Middle frontal gyrus (tissue), 1 donor: ENCODE measurements around the gene SIDT2.

ENCODE experiments used
- DNase-seq: peaks from one replicate; pipeline ENCODE4 v3.0.0-alpha.2; 2015; ENCODE audit warnings: low spot score; ENCODE audit errors: extremely low spot score

SIDT2 gene

DNA sequence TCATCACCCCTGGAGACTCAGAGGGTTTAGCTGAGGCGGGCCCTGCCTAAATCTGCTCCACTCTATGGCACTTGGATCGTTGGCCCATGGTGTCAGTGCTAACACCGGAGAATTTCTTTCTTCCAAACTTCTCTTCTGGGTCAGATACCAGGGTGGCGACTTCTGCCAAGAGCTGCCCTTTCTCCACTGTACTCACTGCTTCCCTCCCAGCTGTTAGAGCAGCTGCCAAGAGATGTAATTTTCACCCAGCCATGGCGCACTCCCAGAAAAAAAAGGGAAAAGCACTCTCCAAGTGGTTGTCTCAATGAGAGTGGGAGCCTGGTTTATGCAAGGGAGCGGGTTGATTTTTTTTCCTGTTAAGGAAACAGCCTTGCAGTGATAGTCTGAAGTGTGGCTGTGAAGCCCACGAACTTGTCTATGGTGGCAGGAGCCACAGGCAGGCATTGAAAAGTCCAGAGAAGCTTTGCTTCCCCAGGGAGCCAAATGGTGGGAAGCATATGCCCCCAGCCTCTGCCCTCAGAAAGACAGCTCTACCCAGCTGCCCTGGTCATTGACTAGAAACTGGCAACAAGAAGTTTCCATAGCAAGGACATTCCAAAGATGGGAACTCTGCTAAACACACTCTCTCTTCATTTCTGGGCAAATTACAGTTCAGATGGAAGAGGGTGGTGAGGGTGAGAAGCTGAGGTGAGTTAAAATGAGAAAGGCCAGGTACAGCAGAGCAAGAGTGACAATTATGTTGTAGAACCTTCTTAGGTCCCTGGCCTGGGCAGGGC, 42.6 kb downstream of the SIDT2 start:
- no peak for DNase-seq

DNA sequence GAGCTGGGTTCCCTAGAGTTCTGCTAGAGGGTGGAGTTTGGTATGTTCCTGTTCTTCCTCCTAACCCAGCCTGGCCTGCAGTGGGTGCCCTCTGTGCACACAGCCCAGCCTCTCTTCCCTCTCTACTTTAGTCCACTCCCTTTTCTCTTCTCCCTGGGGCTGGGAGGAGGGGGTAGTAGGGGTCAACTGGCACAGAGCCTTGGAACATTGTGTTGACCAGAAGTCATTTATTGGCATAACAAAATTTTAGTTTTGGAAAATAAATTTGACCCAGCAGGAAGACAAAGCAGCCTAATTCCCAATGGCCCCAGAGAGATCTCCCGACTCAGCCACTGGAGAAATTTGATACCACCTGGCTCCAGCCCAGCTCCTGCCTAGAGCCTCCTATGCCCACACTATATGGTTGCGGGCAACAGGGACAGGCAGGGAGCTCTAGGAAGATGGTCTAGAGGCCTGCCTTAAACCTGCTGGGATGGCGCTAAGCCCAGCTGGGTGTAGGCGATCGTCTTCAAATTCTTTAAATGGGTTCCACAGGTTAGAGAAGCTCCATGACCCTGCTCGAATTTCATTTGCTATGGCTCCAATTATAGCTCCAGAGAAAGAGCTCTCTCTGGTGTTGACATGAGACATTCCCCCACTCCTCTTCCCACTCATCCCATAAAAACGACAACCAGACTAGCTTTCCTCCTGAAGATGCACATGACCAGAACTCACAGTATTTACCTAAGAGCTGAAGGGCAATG, 43.4 kb downstream of the SIDT2 start:
- no peak for DNase-seq

DNA sequence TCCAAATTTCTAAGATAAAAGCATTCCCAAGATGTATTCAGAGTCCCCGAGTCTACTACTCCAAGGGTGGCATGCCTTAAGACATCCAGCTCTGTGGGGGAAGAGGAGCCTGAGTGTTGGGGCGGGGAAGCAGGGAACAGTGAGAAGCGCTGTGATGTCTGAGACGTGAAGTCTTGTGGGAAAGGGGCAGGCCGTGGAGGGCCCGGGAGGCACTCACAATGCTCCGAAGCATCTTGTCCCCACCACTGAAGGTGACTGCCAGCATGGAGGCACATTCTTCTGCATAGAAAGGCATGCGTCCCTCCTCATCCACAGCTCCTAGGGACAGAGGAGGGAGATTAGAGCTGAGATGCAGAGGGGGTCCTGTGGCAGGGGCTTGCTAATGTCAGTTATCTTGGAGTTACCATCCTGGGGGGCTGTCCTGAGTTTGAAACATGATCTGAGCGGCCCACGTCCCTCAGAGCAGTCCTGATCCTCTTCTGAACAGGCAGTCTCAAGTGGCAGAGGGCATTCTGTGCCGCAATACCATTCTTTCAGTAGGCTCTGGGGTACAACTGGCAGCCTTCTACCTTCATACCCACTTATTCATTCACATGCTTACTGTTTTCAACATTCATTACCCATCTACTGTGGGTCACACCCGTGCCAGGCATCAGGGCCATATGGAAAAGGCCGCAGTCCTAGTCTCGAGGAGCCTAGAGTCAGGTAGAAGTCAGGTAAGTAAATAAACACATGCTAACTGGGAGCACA, 44.6 kb downstream of the SIDT2 start:
- no peak for DNase-seq

DNA sequence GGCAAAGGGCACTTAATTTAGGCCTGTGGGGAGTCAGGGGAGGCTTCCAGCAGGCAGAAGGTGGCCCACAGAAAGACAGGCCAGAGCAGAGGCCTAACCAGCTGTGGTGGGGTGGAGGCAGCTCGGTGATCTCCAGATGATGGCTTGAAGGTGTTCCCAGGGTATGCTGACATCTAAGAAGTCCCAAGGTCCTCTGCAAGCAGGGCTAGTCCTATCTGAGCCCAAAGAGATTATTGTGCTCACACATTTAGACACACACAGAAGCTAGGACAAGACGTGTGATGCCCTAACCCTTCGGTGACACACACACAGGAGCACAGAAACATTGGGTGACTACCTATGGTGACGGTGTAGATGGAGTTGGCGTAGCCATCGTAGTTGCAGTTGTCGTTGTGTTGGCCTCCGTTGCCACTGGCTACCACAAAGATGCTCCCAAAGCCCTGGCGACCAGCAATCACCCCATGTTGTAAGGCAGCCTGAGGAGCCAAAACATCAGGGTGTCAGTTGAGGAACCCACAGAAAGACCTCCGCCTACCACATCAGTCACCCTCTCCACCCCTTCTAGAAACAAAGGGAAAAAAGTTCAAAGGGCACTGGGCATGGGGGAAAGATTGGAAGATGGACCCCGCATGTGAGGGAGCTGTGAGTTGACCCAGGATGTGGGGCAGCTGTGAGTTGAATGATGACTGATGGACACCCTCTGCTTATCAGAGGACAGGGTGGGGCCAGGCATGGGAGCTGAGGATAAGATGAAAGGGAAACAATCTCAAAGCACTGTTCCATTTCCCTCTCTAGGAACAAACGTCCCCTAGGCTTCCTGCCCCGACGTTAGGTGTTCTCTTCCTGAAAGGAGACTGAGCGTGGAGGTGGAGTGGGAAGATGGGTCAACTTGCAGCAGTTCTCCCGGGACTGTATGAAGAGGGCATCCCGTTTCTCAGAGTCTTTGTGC, 45.5 kb downstream of the SIDT2 start:
- DNase-seq, result no peak

DNA sequence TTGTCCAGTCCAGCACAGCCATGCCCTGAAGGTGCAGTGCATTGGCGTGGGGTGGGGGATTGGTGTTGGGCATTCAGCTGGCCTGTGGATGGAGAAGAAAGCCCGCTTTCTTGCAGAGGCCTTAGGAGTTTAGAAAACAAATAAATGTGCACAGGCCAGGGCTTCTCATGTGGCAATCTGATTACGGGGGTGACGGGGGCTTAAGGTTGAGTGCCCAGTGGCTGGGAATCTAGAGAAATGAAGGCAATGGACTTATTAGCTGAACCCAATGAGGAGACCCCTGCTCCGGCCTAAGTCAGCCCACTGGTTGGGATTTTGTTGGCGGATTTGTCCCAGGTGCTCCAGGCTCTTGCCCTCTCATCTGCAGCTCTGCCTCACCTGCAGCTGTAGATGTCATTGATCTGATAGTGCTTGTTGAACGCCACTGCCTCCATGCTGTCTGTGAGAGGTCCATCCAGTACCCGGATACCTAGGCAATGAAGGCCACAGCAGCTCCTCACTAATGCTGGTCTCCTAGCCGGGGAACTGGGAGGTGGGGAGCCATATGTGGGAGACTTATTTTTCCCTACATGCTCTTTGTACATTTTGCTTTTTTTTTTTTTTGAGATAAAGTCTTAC, 47.1 kb downstream of the SIDT2 start:
- DNase-seq, result no peak

DNA sequence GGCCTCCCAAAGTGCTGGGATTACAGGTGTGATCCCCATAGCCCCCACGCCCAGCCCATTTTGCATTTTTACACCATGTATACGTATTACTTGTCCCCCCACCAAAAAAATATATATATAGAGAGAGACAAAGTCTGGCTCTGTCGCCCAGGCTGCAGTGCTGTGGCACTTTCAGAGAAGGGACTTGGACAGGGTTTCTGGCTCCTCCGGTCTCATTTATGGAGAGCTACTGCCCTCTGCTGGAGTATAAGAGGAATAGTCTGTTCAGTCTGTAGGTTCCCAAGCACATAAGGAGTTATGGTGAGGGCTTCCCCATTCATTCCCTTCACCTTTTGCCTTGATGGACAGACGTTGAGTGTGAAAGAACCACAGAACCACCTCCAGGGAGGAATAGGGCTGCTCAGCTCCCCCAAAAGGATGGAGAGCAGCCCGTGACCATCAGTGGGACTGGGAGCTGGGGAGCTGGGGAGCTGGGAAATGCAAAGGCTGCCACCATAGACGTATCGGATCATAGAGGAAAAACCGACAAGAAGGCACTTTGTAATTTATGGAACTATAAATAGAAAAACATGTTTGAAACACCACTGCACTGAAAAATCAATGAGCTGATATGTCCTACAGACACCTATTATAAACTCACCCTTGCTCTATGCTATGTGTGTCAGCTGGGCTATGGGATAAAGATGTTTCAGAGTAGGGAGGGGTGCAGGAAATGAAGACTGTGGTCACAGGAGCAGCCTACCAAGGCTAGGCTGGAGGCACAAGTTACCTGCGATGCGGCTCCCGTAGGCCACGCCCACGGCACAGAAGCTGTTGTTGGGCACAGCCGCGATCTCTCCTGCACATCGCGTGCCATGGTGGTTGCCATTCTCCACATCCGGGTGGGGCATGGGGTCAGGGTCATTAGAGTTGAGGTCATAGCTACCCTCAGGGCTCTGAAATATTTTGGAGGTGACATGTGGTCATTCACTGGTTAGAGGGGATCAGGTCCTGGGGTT, 48.1 kb downstream of the SIDT2 start:
- peak; percentile 68 for DNase-seq

DNA sequence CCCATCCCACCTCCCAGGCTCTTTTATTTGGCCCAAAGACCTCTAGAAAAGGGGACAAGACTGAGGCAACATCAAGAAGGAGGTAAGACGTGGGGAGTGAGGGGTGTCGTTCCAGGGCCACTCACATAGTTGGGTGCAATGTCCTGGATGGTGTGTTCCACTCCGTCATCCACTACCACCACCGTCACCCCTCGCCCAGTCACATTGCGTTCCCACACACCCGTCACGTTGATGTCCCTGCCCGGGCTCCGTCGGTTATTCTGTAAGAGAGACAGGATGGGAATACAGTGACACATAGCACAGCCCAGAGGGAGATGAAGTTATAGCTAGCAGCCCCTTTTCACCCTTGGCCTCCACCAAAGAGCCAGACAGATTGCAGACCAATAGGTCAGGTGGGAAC, 49.5 kb downstream of the SIDT2 start:
- DNase-seq, result no peak

DNA sequence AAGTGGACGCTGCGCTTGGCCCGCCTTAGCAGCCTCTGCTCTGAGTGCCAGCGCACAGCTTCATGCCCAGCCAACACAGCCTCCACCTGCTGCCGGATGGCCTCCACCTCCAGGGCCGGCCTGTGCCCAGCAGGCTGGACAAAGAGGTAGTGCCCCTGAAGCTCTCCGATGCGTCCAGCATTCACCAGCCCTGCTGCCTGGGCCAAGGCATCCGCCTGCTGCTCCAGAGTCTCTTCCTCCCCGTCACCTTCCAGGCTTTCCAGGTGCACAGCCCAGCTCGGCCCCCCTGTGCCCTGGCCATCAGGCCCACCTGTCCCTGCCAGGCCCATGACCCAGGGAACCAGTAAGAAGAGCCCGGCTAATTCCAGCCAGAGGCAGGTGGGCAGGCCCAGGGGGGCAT, 50.9 kb downstream of the SIDT2 start:
- no peak for DNase-seq

DNA sequence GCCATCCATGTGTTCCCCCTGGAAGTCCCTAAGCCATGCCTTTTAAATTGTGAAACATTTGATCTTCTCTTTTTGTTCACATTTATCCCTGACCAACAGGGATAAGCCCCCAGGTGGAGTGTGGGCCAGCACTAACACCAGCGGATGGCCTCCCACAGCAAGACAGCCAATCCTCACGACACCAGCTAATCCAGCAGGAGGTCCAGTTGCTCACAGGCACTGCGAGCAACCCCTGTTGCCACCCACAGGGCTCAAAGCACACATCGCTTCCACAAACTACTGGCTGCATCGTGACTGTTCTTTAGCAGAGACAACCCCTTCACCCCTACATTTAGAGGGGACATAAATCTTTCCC, 51.4 kb downstream of the SIDT2 start:
- DNase-seq, result no peak

DNA sequence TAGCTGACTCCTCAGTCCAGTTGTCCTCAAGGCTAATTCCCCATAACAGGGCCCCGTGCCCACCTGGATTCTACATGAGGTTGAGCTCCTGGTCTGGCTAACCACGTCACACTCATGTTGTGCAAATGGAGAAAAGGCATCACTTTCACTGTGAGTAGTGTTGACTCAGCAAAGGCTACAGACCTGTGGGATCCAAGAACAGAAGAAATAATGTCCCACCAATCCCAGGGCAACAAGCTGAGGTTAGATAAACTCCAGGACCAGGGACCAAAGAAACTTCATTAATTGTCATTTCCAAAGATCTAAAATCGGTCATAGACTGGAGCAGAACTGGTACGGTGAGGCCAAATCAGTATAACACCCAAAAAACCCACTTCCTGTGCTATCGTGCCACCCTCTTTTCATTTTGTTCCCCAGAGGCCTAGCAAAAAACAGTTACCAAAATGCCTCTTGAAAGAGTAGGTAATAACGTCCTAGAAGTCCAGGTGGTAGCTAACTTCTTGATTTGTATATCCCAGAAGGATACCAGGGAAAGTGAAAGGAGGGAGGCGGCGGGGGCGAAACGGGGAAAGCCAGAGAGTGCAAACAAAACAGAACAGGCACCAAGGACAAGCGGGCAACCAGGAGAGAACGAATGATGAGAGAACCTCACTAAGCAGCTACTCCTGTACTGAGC, 51.9 kb downstream of the SIDT2 start:
- DNase-seq, result no peak

DNA sequence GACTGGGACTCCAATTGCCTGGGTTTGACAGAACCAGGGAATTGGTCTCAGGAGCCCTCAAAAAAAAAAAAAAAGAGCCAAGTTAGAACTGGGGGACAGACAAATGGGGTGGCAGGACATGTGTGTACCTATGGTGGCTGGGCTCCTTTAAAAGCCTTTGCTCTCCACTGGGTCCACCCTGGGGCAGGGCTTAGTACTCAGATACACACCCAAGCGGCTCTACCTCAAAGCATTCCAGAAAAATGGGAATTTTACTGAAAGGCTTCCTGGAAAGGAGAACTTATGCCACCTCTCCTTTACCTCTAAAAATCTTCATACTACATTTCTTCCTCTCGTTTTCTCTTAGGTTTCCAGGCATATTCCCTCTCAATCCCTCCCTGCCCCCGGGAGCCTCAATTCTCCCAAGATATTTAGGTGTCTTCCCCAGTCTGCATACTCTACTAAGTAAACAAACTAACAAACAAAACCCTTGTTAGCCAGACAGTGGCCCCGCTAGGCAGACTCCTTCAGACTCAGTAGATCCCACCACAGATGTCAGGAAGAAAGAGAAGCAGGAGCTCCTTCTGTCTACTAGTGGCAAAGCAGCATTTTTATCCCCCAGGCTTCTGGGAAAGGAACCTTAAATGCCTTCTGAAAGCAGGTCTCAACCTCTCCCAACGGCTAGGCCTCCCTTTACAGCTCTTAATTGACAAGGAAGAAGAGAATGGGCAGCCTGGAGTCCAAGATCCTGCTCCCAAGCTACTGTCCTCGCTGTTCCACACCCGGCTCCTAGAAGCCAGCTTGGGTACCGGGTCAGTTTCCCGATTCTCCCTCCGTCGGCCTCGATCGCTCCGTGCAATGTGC, 52.7 kb downstream of the SIDT2 start:
- DNase-seq, result no peak

DNA sequence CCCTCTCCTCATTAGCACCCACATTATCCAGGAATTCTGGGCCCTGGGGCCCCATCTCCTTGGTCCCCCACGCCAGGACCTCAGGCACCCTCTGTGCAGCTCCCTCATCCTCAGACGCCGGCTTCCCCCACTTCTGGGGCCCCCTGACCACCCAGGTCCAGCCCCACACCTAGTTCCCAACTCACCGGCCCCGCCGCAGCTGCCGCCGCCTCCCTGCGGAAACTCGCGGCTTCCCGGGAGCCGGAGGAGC, 53.2 kb downstream of the SIDT2 start, which contains the start of gene PCSK7:
Gene PCSK7, minus strand, starts transcription at position 232 of the 250 bp plus-strand sequence. CDS start 2,229 bp downstream, outside the sequence.
- no peak for DNase-seq

DNA sequence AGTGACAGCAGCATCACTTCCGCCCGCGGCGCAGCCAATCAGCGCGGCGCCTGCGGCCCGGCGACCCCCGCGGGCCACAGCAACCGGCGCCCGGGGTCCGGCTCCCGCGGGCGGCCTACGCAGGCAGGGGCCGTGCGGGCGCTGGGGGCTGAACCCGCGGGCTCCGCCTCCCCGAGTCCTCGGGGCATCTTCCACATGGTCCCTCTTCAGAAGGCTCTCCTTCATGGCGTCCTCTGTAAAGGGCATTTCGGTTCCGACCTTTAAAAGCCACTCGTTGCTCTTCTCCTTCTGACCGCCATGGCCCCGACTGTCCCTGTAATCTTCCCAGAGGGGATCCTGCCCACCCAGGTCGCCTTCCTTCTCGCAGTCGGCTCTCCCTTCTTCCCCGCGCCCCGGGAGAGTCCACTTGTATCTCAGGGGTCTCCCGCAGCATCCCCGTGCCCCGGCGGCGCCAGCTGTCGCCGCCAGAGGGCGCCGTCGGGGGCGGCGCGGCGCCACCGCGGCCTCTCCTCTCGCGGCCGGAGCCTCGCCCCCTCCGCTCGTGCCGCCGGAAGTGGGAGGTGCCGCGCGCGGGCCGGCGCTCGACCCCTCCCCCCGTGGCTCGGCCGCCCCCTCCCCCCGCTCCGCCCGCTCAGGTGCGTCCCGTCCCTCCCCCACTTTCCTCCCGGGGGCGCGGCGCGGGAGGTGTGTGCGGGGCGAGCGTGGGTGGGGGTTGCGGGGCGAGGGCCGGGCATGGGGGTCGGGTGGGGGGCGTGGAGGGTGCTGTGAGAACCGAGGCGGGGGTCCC, 53.7 kb downstream of the SIDT2 start, which contains the start of gene RNF214:
Gene RNF214, plus strand, starts transcription at position 580 of the 787 bp plus-strand sequence. CDS start 1,602 bp downstream, outside the sequence.
- DNase-seq, result peak; percentile 65

DNA sequence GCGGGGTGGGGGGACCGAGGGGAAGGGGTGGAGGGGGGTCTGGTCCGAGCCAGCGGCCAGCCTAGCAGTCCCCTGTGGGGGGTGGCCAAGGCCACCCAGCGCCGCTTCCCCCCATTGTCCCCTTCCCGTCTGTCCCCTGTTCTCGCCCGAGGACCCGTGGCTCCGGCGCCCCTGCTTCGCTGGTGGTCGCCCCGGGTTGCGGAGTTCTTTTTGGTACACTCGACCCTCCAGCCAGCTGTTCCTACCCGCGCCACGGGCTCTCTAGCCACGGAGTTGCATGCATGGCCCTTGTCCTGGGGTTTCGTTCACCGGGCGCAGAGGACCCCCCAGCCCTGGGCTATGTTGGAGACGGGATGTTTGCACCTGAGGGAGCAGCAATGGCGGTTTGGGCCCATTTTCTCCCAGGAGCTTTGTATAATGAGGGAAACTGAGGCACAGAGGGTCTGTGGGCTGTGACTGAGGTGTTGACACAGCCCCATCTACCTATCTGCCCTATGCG, 54.4 kb downstream of the SIDT2 start:
- no peak for DNase-seq

DNA sequence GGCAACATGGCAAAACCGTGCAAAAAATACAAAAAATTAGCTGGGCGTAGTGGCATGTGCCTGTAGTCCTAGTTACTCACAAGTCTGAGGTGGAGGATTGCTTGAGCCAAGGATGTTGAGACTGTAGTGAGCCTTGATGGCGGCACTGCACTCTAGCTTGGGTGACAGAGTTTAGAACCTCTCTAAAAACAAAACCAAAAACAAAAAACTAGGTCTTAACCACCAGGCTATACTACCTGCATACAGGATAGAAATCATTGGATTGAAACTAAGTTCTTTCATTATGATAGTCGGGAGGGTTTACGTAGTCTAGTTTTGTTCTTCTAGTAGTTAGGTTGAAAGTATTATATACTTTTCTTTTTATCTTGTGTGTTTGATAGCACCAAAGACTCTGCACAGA, 59.7 kb downstream of the SIDT2 start:
- DNase-seq, result no peak

DNA sequence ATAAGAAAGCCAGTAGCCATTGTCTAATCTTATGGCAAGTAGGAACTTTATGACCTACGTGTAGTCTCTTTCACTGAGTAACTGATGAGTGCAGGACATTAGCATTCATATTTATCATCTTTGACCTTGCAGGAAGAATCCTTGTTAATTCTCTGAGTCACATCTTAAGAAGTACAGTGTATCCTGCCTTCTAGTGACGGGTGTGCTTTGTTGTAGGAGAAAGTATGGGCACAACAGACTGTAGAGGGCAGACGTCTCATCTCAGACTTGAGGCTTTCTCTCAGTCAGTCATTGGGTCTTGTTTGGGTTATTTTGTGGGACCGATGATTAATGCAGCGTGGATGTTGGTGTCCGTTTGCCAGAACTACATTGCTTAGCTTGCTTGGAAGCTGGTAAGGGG, 60.8 kb downstream of the SIDT2 start:
- no peak for DNase-seq
